Measurements from ENCODE around the gene PSMC5. TPM values are rescaled to one million over a fixed set of nuclear protein-coding genes. Genes with fewer than 3 reads are reported as not detected.

Gene PSMC5
- total and polyA plus RNA-seq, 8 donors: 36.5 to 154 (median 55.1) TPM

- FAIRE-seq (no peak), DNase-seq (no peak), ATAC-seq (peak; percentile 5 to 40 (median 24))
- no peak for TF ChIP-seq CTCF (IDR thresholded peaks at IDR 0.05)
- H3K4me3 ChIP-seq: no peak overlapping the region
- H3K27ac ChIP-seq: peak overlapping the region; percentile 2 to 63 (median 46)
- intact Hi-C loops (cut with DNase I): no loop called here
- H3K36me3 ChIP-seq: peaks cover 0 to 93% (median 46%) of the 10 kb centered on the region in 3 donors
- no peaks in the 10 kb centered on the region for H3K27me3 ChIP-seq
- peaks cover 0 to 7% (median 0%) of the 10 kb centered on the region in 3 donors for H3K4me1 ChIP-seq
- H3K9me3 ChIP-seq: no peaks in the 10 kb centered on the region
- 63 to 69% methylated on average over 21 of the region's 21 CpGs for WGBS, 2 donors
These were observed 7.4 kb upstream of the PSMC5 start for GRCh38 chr17:63819585-63820537.

- no peak for ATAC-seq
- no peak for TF ChIP-seq CTCF (IDR thresholded peaks at IDR 0.05)
- Histone ChIP-seq H3K4me3 (no peak overlapping the region), H3K27me3 (no peaks in the 10 kb centered on the region), H3K9me3 (no peaks in the 10 kb centered on the region), H3K36me3 (peaks cover 0 to 87% (median 43%) of the 10 kb centered on the region in 3 donors), H3K27ac (no peak overlapping the region), H3K4me1 (peaks cover 4 to 12% (median 4%) of the 10 kb centered on the region in 3 donors)
- intact Hi-C loops (cut with DNase I): no loop called here
- 84 to 89% methylated on average over 10 of the region's 10 CpGs for WGBS, 2 donors
- no peak for FAIRE-seq
- no peak for DNase-seq
These were observed 6.2 kb upstream of the PSMC5 start for GRCh38 chr17:63820963-63821561.

GRCh38 chr17:63821804-63822203 is 5.4 kb upstream of the PSMC5 start:
- Histone ChIP-seq H3K27me3 (no peaks in the 10 kb centered on the region), H3K9me3 (no peaks in the 10 kb centered on the region), H3K4me3 (no peak overlapping the region), H3K36me3 (peaks cover 0 to 79% (median 40%) of the 10 kb centered on the region in 3 donors), H3K4me1 (peaks cover 4 to 12% (median 7%) of the 10 kb centered on the region in 3 donors), H3K27ac (no peak overlapping the region)
- WGBS, 2 donors: 80 to 84% methylated on average over 6 of the region's 6 CpGs
- intact Hi-C loops (cut with DNase I): no loop called here
- FAIRE-seq (no peak), ATAC-seq (no peak), DNase-seq (no peak)
- no peak for TF ChIP-seq CTCF (IDR thresholded peaks at IDR 0.05)

- Histone ChIP-seq H3K27ac (no peak overlapping the region), H3K4me1 (peaks cover 4 to 12% (median 7%) of the 10 kb centered on the region in 3 donors), H3K27me3 (no peaks in the 10 kb centered on the region), H3K4me3 (no peak overlapping the region), H3K36me3 (peaks cover 0 to 72% (median 36%) of the 10 kb centered on the region in 3 donors), H3K9me3 (no peaks in the 10 kb centered on the region)
- intact Hi-C loops (cut with DNase I): no loop called here
- no peak for TF ChIP-seq CTCF (IDR thresholded peaks at IDR 0.05)
- FAIRE-seq: no peak
- ATAC-seq: no peak
- DNase-seq: no peak
These were observed 4.7 kb upstream of the PSMC5 start for GRCh38 chr17:63822537-63822936.
